ENCODE data around the gene MARCHF10. TPM values are rescaled to one million over a fixed set of nuclear protein-coding genes. Genes with fewer than 3 reads are reported as not detected.

Gene MARCHF10
- total and polyA plus RNA-seq, 2 of the 4 experiments (the other 2 are of a cell fraction) = 0.18 to 0.74 TPM

DNA sequence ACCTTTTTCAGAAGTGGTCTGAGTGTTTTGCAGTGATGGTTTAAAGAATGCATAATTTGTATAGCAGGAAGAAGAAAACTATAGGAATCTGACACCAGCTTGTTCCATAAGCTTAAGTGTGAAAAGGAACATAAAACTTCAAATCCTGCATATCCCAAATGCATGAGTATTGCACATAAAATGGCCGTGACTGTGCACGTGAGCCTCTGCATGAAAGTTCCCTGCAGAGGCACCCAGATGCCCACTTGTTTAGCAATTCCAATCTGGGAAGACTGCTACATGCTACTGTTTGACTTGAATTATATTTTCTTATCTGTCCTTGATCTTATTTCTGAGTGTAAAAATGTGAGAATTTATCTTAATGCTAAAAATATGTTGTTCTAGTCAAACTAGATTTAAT lies 21.5 kb downstream of the MARCHF10 start:
- dilution Hi-C loops (cut with HindIII; ENCODE audit: low sequenced_read_pairs, unreplicated experiment) = no loop called here
- H2AFZ ChIP-seq (replicated peaks; ENCODE audit: low read length, poor library complexity) = no peak overlapping the region
- ChIA-PET CTCF (no interaction called here), POLR2A (ENCODE audit: unreplicated experiment) (no interaction called here)
- H3K4me1 ChIP-seq (ENCODE audit: control insufficient read depth, insufficient read depth, low read length) = peaks cover 8% of the 10 kb centered on the region
- DNase-seq (no peak), ATAC-seq (ENCODE audit: low read depth) (no peak)
- peaks cover 3% of the 10 kb centered on the region for H3K9me1 ChIP-seq (ENCODE audit: insufficient read depth, low read length)
- no peak overlapping the region for H3K9ac ChIP-seq (ENCODE audit: low read depth, low read length)
- WGBS, 2 experiments (ENCODE audit: extremely low coverage in 2 of 2, insufficient read length in 1 of 2) = no CpG with 5 or more reads among the region's 2 CpGs
- no peak overlapping the region for H3K18ac ChIP-seq (ENCODE audit: low read depth, low read length)
- H4K91ac ChIP-seq (ENCODE audit: insufficient read depth, low read depth, low read length) = no peak overlapping the region
- BruUV-seq (replicated peaks) = no TSS peak
- no peaks in the 10 kb centered on the region; a peak in 1 of 4 replicates for H3K79me1 ChIP-seq (ENCODE audit: low read depth in 1 of 2, low read length in 2 of 2)
- H3K27ac ChIP-seq (ENCODE audit: insufficient read depth, low read length) = no peak overlapping the region
- intact Hi-C loops (cut with micrococcal nuclease) = no loop called here
- no peak overlapping the region for H3K14ac ChIP-seq (replicated peaks; ENCODE audit: low read depth, low read length)
- no peak overlapping the region for H2AK9ac ChIP-seq (replicated peaks; ENCODE audit: low read depth, low read length, poor library complexity)
- in situ Hi-C loops (cut with MboI; ENCODE audit: low sequenced_read_pairs) = no loop called here
- H4K8ac ChIP-seq (ENCODE audit: low read depth in 2 of 2, low read length in 2 of 2) = no peak overlapping the region
- no peaks in the 10 kb centered on the region; the same call in 1 of the 2 replicates for H4K20me1 ChIP-seq (ENCODE audit: insufficient read depth, low read length)
- H3K4ac ChIP-seq (ENCODE audit: low read depth, low read length) = no peak overlapping the region
- H2BK20ac ChIP-seq (ENCODE audit: low read depth, low read length) = no peak overlapping the region
- TF ChIP-seq RAD21 (IDR thresholded peaks at IDR 0.05; ENCODE audit: low read length) (no peak), POLR2A (IDR thresholded peaks at IDR 0.05; ENCODE audit: low read depth, low read length) (no peak), MXI1 (IDR thresholded peaks at IDR 0.05; ENCODE audit: borderline replicate concordance, low read depth, low read length) (no peak), FOS (IDR thresholded peaks at IDR 0.05; ENCODE audit: low read depth, low read length) (no peak), NFE2L2 (IDR thresholded peaks at IDR 0.05; ENCODE audit: low read depth, low read length) (no peak), CHD1 (IDR thresholded peaks at IDR 0.05; ENCODE audit: low read depth, low read length) (no peak), SMC3 (IDR thresholded peaks at IDR 0.05; ENCODE audit: low read depth, low read length) (no peak), RFX5 (IDR thresholded peaks at IDR 0.05; ENCODE audit: low read depth, low read length) (no peak), MAFK (IDR thresholded peaks at IDR 0.05; ENCODE audit: low read depth, low read length) (no peak), RCOR1 (IDR thresholded peaks at IDR 0.05; ENCODE audit: insufficient replicate concordance, low read length) (no peak), MAZ (IDR thresholded peaks at IDR 0.05; ENCODE audit: borderline replicate concordance, low read depth, low read length) (no peak), BHLHE40 (IDR thresholded peaks at IDR 0.05; ENCODE audit: low read depth, low read length) (no peak), USF2 (IDR thresholded peaks at IDR 0.05; ENCODE audit: low read depth, low read length) (no peak), CEBPB (IDR thresholded peaks at IDR 0.05; ENCODE audit: low read depth, low read length) (no peak)
- TF ChIP-seq, protein P1, sequence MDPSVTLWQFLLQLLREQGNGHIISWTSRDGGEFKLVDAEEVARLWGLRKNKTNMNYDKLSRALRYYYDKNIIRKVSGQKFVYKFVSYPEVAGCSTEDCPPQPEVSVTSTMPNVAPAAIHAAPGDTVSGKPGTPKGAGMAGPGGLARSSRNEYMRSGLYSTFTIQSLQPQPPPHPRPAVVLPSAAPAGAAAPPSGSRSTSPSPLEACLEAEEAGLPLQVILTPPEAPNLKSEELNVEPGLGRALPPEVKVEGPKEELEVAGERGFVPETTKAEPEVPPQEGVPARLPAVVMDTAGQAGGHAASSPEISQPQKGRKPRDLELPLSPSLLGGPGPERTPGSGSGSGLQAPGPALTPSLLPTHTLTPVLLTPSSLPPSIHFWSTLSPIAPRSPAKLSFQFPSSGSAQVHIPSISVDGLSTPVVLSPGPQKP (IDR thresholded peaks at IDR 0.05; ENCODE audit: borderline replicate concordance, low read depth, low read length) = no peak
- TF ChIP-seq, protein P2, sequence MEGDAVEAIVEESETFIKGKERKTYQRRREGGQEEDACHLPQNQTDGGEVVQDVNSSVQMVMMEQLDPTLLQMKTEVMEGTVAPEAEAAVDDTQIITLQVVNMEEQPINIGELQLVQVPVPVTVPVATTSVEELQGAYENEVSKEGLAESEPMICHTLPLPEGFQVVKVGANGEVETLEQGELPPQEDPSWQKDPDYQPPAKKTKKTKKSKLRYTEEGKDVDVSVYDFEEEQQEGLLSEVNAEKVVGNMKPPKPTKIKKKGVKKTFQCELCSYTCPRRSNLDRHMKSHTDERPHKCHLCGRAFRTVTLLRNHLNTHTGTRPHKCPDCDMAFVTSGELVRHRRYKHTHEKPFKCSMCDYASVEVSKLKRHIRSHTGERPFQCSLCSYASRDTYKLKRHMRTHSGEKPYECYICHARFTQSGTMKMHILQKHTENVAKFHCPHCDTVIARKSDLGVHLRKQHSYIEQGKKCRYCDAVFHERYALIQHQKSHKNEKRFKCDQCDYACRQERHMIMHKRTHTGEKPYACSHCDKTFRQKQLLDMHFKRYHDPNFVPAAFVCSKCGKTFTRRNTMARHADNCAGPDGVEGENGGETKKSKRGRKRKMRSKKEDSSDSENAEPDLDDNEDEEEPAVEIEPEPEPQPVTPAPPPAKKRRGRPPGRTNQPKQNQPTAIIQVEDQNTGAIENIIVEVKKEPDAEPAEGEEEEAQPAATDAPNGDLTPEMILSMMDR (conservative IDR thresholded peaks at IDR 0.05; ENCODE audit: low read depth, low read length) = no peak
- no peaks in the 10 kb centered on the region for H3K27me3 ChIP-seq (ENCODE audit: control insufficient read depth, insufficient read depth, low read length)
- H2AK5ac ChIP-seq (ENCODE audit: low read depth, low read length) = no peak overlapping the region
- no peaks in the 10 kb centered on the region for H3K36me3 ChIP-seq (ENCODE audit: control insufficient read depth, insufficient read depth, low read length)
- no peak overlapping the region for H3K4me2 ChIP-seq (ENCODE audit: low read depth, low read length)
- no peaks in the 10 kb centered on the region for H3K9me3 ChIP-seq (ENCODE audit: control insufficient read depth, insufficient read depth, low read length)
- H3K4me3 ChIP-seq (ENCODE audit: insufficient read depth, low read depth, low read length) = no peak overlapping the region
- H4K5ac ChIP-seq (ENCODE audit: low read depth, low read length) = no peak overlapping the region
- no peak overlapping the region for H2BK15ac ChIP-seq (ENCODE audit: low read depth, low read length)
- H3K23ac ChIP-seq (ENCODE audit: low read depth, low read length) = no peak overlapping the region
- H3K56ac ChIP-seq (ENCODE audit: extremely low read depth, insufficient read depth, low read length) = no peak overlapping the region
- no peak overlapping the region for H2BK5ac ChIP-seq (ENCODE audit: low read depth, low read length, poor library complexity, severe bottlenecking)
- H2BK120ac ChIP-seq (ENCODE audit: low read depth, low read length) = no peak overlapping the region

All from IMR-90 (cell line).